Duodenal mucosa (tissue), 2 donors: ENCODE results near the gene L3MBTL2.

ENCODE experiments used
- H3K27ac ChIP-seq: one replicate; pipeline ENCODE4 v1.7.0; 2013; ENCODE audit warnings: low read depth, low read length
- H3K27me3 ChIP-seq, 2 donors: one replicate each; pipeline ENCODE4 v1.7.0; 2013; ENCODE audit warnings: low read length in 2 of 2, control low read depth in 1 of 2; ENCODE audit not compliant: insufficient read depth in 2 of 2, control insufficient read depth in 1 of 2
- H3K36me3 ChIP-seq, 2 donors: one replicate each; pipeline ENCODE4 v1.7.0; 2013; ENCODE audit warnings: low read length in 2 of 2, control low read depth in 1 of 2; ENCODE audit not compliant: insufficient read depth in 2 of 2, control insufficient read depth in 1 of 2
- H3K4me1 ChIP-seq, 2 donors: one replicate each; pipeline ENCODE4 v1.7.0; 2013; ENCODE audit warnings: low read length in 2 of 2, control low read depth in 1 of 2; ENCODE audit not compliant: insufficient read depth in 2 of 2, control insufficient read depth in 1 of 2
- H3K4me3 ChIP-seq, 2 donors: one replicate each; pipeline ENCODE4 v1.7.0; 2013; ENCODE audit warnings: low read length in 2 of 2, low read depth in 1 of 2
- H3K9ac ChIP-seq, 2 donors: one replicate each; pipeline ENCODE4 v1.7.0; 2013; ENCODE audit warnings: low read length in 2 of 2, low read depth in 1 of 2
- H3K9me3 ChIP-seq, 2 donors: one replicate each; pipeline ENCODE4 v1.7.0; 2013; ENCODE audit warnings: low read length in 2 of 2, control low read depth in 1 of 2; ENCODE audit not compliant: control insufficient read depth in 1 of 2

The L3MBTL2 gene

DNA sequence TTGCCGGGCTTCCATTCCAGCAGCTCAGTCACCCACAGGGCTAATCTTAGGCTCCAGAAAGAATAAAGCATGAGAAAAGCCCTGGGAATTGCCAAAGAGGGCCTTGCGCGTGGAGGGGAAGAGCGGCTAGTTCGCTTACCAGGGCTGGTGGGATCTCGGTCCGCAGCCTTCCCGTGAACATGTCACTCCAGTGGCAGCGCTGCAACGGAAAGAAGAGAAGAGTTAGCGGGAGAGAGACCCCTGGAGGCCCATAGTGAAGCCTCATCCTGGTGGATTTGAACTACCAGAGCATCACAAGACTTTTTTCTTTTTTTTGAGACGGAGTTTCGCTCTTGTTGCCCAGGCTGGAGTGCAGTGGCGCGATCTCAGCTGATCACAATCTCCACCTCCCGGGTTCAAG, 62.8 kb downstream of the L3MBTL2 start:
- Histone ChIP-seq H3K4me3 (no peak overlapping the region), H3K4me1 (no peaks in the 10 kb centered on the region), H3K36me3 (peaks cover 35 to 79% of the 10 kb centered on the region in 2 donors), H3K27ac (no peak overlapping the region), H3K9ac (no peak overlapping the region), H3K27me3 (no peaks in the 10 kb centered on the region), H3K9me3 (no peaks in the 10 kb centered on the region)

DNA sequence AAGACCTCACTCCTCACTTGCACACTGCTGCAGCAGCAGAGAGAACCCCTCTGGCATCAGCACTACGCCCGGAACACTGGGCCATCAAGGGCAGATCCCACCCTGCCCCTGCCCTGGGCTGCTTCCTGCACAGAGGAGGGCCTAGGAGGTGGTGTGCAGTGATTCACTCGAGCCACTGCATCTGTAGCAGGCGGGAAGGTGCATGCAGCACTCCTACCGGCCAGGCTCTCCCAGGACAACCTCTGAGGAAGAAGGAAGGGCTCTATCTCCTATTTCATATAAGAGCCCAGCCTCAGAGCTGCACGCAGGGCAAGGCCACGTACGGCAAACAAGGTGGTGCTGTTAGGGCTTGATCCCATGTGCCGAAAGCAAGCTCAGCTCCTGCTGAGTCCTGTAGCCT, 66.7 kb downstream of the L3MBTL2 start:
- H3K4me1 ChIP-seq = no peaks in the 10 kb centered on the region

GRCh38 chr22:41273128-41273527, 68.0 kb downstream of the L3MBTL2 start:
- Histone ChIP-seq H3K4me3 (no peak overlapping the region), H3K4me1 (no peaks in the 10 kb centered on the region), H3K36me3 (peaks cover 39 to 67% of the 10 kb centered on the region in 2 donors), H3K27me3 (no peaks in the 10 kb centered on the region), H3K27ac (no peak overlapping the region), H3K9ac (no peak overlapping the region), H3K9me3 (no peaks in the 10 kb centered on the region)

More for the DNA sequence above, 66.7 kb downstream of the L3MBTL2 start:
- peaks cover 39 to 71% of the 10 kb centered on the region in 2 donors for H3K36me3 ChIP-seq
- no peaks in the 10 kb centered on the region for H3K9me3 ChIP-seq
- H3K27me3 ChIP-seq = no peaks in the 10 kb centered on the region
- no peak overlapping the region for H3K27ac ChIP-seq
- no peak overlapping the region for H3K9ac ChIP-seq
- H3K4me3 ChIP-seq = no peak overlapping the region

GRCh38 chr22:41274856-41275255, 69.7 kb downstream of the L3MBTL2 start:
- Histone ChIP-seq H3K36me3 (peaks cover 44 to 70% of the 10 kb centered on the region in 2 donors), H3K27ac (no peak overlapping the region)

GRCh38 chr22:41280065-41280464, 75.0 kb downstream of the L3MBTL2 start:
- no peak overlapping the region for H3K4me3 ChIP-seq
- H3K27me3 ChIP-seq = no peaks in the 10 kb centered on the region
- no peaks in the 10 kb centered on the region for H3K9me3 ChIP-seq
- H3K9ac ChIP-seq = no peak overlapping the region
- no peak overlapping the region for H3K27ac ChIP-seq
- H3K36me3 ChIP-seq = peaks cover 21 to 47% of the 10 kb centered on the region in 2 donors
- H3K4me1 ChIP-seq = peaks cover 5 to 6% of the 10 kb centered on the region in 2 donors

More at GRCh38 chr22:41274856-41275255, 69.7 kb downstream of the L3MBTL2 start:
- no peak overlapping the region for H3K4me3 ChIP-seq
- H3K9me3 ChIP-seq = no peaks in the 10 kb centered on the region
- H3K9ac ChIP-seq = no peak overlapping the region
- H3K4me1 ChIP-seq = no peaks in the 10 kb centered on the region
- no peaks in the 10 kb centered on the region for H3K27me3 ChIP-seq

DNA sequence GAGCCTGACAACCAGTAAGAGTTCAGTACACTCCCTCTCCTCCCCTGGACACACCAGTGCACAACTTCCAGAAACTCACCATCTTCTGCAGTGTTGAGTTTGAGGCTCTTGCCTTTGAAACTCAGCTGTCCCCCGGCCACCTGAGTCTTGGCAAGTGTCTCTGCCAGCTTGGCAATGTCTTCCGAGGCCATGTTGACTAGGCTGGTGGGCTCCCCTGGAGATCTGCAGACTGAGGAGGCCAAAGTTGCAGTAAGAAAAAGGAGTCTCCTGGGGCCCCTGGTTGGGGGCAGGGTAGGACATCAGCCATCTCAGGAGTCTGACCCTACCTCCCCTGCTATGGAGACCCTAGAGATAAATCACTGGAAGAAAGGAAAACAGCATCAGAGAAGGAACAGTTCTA, 75.7 kb downstream of the L3MBTL2 start:
- Histone ChIP-seq H3K9me3 (no peaks in the 10 kb centered on the region), H3K4me1 (peaks cover 8 to 10% of the 10 kb centered on the region in 2 donors), H3K27ac (no peak overlapping the region), H3K9ac (no peak overlapping the region), H3K36me3 (peaks cover 19 to 44% of the 10 kb centered on the region in 2 donors), H3K27me3 (no peaks in the 10 kb centered on the region), H3K4me3 (no peak overlapping the region)
